GM23338 (cell line): ENCODE measurements around the gene RSPH3. TPM values are rescaled to one million over a fixed set of nuclear protein-coding genes. Genes with fewer than 3 reads are reported as not detected.
"Not testable (repeated sequence)": the region's sequence is repeated elsewhere in the genome, so short reads cannot be mapped to it uniquely, and the experiment has no call there.

ENCODE experiments used
- ATAC-seq: fragments of 200-7000 bp; cut with Tn5 transposase; 3 replicates; pipeline ENCODE4 v1.9.1; 2020
- DNase-seq: peaks from one replicate; pipeline ENCODE4 v3.0.0-alpha.2; 2015; ENCODE audit warnings: low spot score
- H2AFZ ChIP-seq: fragments of 200-600 bp; sonication (generic); 2 replicates; pipeline ENCODE4 v1.8.0; 2016; ENCODE audit warnings: antibody characterized with exemption, mild to moderate bottlenecking, moderate library complexity
- H3F3A ChIP-seq: fragments of 200-600 bp; sonication (generic); replicated peaks from 2 replicates; pipeline ENCODE4 v1.8.0; 2017; ENCODE audit warnings: antibody characterized with exemption, mixed run types, low read depth
- H3K27ac ChIP-seq: fragments of 200-600 bp; sonication (generic); 2 replicates; pipeline ENCODE4 v1.6.1; 2016; ENCODE audit warnings: low read depth
- H3K27me3 ChIP-seq: fragments of 200-600 bp; sonication (generic); 2 replicates; pipeline ENCODE4 v1.8.0; 2016; ENCODE audit warnings: mild to moderate bottlenecking, mixed run types, moderate library complexity; ENCODE audit not compliant: insufficient read depth
- H3K36me3 ChIP-seq: fragments of 200-600 bp; sonication (generic); 2 replicates; pipeline ENCODE4 v1.8.0; 2016; ENCODE audit warnings: mild to moderate bottlenecking; ENCODE audit not compliant: insufficient read depth
- H3K4me1 ChIP-seq: fragments of 200-600 bp; sonication (generic); 2 replicates; pipeline ENCODE4 v1.8.0; 2016; ENCODE audit warnings: mild to moderate bottlenecking, moderate library complexity; ENCODE audit not compliant: insufficient read depth
- H3K4me2 ChIP-seq: fragments of 200-600 bp; sonication (generic); 2 replicates; pipeline ENCODE4 v1.7.1; 2017; ENCODE audit warnings: mixed run types
- H3K4me3 ChIP-seq: fragments of 200-600 bp; sonication (generic); 2 replicates; pipeline ENCODE4 v1.6.1; 2016; ENCODE audit warnings: mixed run types
- H3K79me2 ChIP-seq: fragments of 200-600 bp; sonication (generic); replicated peaks from 2 replicates; pipeline ENCODE4 v1.8.0; 2017; ENCODE audit warnings: mild to moderate bottlenecking; ENCODE audit not compliant: insufficient read depth
- H3K9me2 ChIP-seq: fragments of 200-600 bp; sonication (generic); 2 replicates; pipeline ENCODE4 v1.8.0; 2017; ENCODE audit not compliant: insufficient read depth
- H4K20me1 ChIP-seq: fragments of 200-600 bp; sonication (generic); replicated peaks from 2 replicates; pipeline ENCODE4 v1.8.0; 2017; ENCODE audit warnings: mild to moderate bottlenecking; ENCODE audit not compliant: insufficient read depth
- H3K27ac Mint-ChIP-seq: 2 replicates; pipeline ENCODE4 v1.8.0; 2020; ENCODE audit warnings: inconsistent platforms, mild to moderate bottlenecking, moderate library complexity, mixed read lengths
- H3K27me3 Mint-ChIP-seq: 3 replicates; pipeline ENCODE4 v1.8.0; 2022; ENCODE audit warnings: low read depth, mild to moderate bottlenecking, moderate library complexity, mixed read lengths, inconsistent platforms; ENCODE audit not compliant: insufficient read depth, poor library complexity
- H3K36me3 Mint-ChIP-seq: 3 replicates; pipeline ENCODE4 v1.8.0; 2021; ENCODE audit warnings: low read depth, mild to moderate bottlenecking, inconsistent platforms, moderate library complexity, mixed read lengths
- H3K4me1 Mint-ChIP-seq: 3 replicates; pipeline ENCODE4 v1.8.0; 2020; ENCODE audit warnings: mild to moderate bottlenecking, inconsistent platforms, mixed read lengths
- H3K4me3 Mint-ChIP-seq: 3 replicates; pipeline ENCODE4 v1.8.0; 2021; ENCODE audit warnings: moderate library complexity, mild to moderate bottlenecking, inconsistent platforms, mixed read lengths
- H3K9me3 Mint-ChIP-seq: 3 replicates; pipeline ENCODE4 v1.8.0; 2020; ENCODE audit warnings: moderate library complexity, mild to moderate bottlenecking, inconsistent platforms, mixed read lengths
- CREB1 ChIP-seq: fragments of 250-450 bp; sonication (Bioruptor Pico); IDR thresholded peaks from 2 replicates; pipeline ENCODE4 v1.5.0; 2020; ENCODE audit warnings: low read depth, mild to moderate bottlenecking, moderate library complexity
- CTCF ChIP-seq, 2 experiments: fragments of 200-600 bp in 1 of 2; sonication (generic) in 1 of 2; conservative IDR thresholded peaks; 2 replicates each; pipeline versions ENCODE4 v1.5.1 to v1.6.1; 2016 to 2017; ENCODE audit warnings: antibody characterized with exemption in 2 of 2, low read depth in 2 of 2, mild to moderate bottlenecking in 2 of 2, moderate library complexity in 1 of 2
- EZH2 ChIP-seq: fragments of 200-600 bp; sonication (generic); IDR thresholded peaks from one replicate; pipeline ENCODE4 v1.8.0; 2017; ENCODE audit warnings: antibody characterized with exemption, mild to moderate bottlenecking, low read depth; ENCODE audit not compliant: unreplicated experiment
- EZH2phosphoT487 ChIP-seq: fragments of 200-600 bp; sonication (generic); IDR thresholded peaks from one replicate; pipeline ENCODE4 v1.8.1; 2018; ENCODE audit warnings: antibody characterized with exemption; ENCODE audit not compliant: unreplicated experiment
- JUNB ChIP-seq: IDR thresholded peaks from one replicate; pipeline ENCODE4 v1.6.1; 2016; ENCODE audit warnings: antibody characterized with exemption; ENCODE audit not compliant: unreplicated experiment
- REST ChIP-seq: IDR thresholded peaks from one replicate; pipeline ENCODE4 v1.6.1; 2018; ENCODE audit warnings: antibody characterized with exemption; ENCODE audit not compliant: unreplicated experiment
- ZNF114 ChIP-seq: fragments of 250-450 bp; sonication (Bioruptor Pico); IDR thresholded peaks from 2 replicates; pipeline ENCODE4 v1.5.0; 2020; ENCODE audit warnings: mild to moderate bottlenecking, moderate library complexity
- ZNF331 ChIP-seq: fragments of 250-450 bp; sonication (Bioruptor Pico); IDR thresholded peaks from 2 replicates; pipeline ENCODE4 v1.5.0; 2020; ENCODE audit warnings: low read depth, mild to moderate bottlenecking, moderate library complexity
- polyA plus RNA-seq: library from polyadenylated mRNA; unstranded; fragments of >200 nt; fragmentation: Nextera tagmentation; extraction: Ambion mirVana; gene quantifications from 2 replicates; pipeline ENCODE4 v1.2.1, GENCODE V29; 2016
- total RNA-seq: library from RNA; depleted of rRNA; stranded (reverse); fragments of >200 nt; shearing (Covaris generic); gene quantifications from 2 replicates; pipeline ENCODE4 v1.2.3, GENCODE V29; 2014

RSPH3 gene
- total and polyA plus RNA-seq, 2 experiments from 2014 or later, result 1.7 to 3.9 TPM

GRCh38 chr6:159030168-159030567 lies 30.2 kb upstream of the RSPH3 start:
- no peaks in the 10 kb centered on the region for H3K79me2 ChIP-seq
- no peak overlapping the region for H3K4me2 ChIP-seq
- no peak for ATAC-seq
- H3K9me2 ChIP-seq, result no peaks in the 10 kb centered on the region
- Mint-ChIP-seq H3K36me3 (peaks cover 9% of the 10 kb centered on the region; the same call in 2 of the 3 replicates), H3K27ac (no peak overlapping the region), H3K4me1 (no peaks in the 10 kb centered on the region), H3K9me3 (peaks cover 8% of the 10 kb centered on the region), H3K4me3 (no peak overlapping the region), H3K27me3 (no peaks in the 10 kb centered on the region)
- H3K27me3 ChIP-seq, result no peaks in the 10 kb centered on the region
- no peak overlapping the region for H3K27ac ChIP-seq
- TF ChIP-seq ZNF331 (CRISPR knock-in tag) (no peak), CREB1 (CRISPR knock-in tag) (no peak), REST (no peak), EZH2 (no peak), EZH2phosphoT487 (no peak), ZNF114 (CRISPR knock-in tag) (no peak), JUNB (no peak), CTCF (conservative IDR thresholded peaks at IDR 0.05; ENCODE audit: low read depth in 2 of 2) (no peak)
- H2AFZ ChIP-seq, result no peak overlapping the region
- no peak overlapping the region for H3K4me3 ChIP-seq
- H3F3A ChIP-seq, result no peaks in the 10 kb centered on the region
- no peaks in the 10 kb centered on the region for H4K20me1 ChIP-seq
- DNase-seq, result no peak
- H3K36me3 ChIP-seq, result no peaks in the 10 kb centered on the region
- H3K4me1 ChIP-seq, result no peaks in the 10 kb centered on the region

GRCh38 chr6:159025224-159025623 lies 25.2 kb upstream of the RSPH3 start:
- H3K4me3 ChIP-seq, H3K4me2 ChIP-seq, H3K9me2 ChIP-seq, H3F3A ChIP-seq, H3K27me3 ChIP-seq, H2AFZ ChIP-seq, H3K36me3 ChIP-seq, H3K4me1 Mint-ChIP-seq, H3K27ac Mint-ChIP-seq, H3K27ac ChIP-seq, DNase-seq, H3K4me1 ChIP-seq, ATAC-seq, H4K20me1 ChIP-seq, H3K4me3 Mint-ChIP-seq, H3K27me3 Mint-ChIP-seq, H3K79me2 ChIP-seq: not testable (repeated sequence)
- H3K9me3 Mint-ChIP-seq, result peaks cover 23% of the 10 kb centered on the region
- H3K36me3 Mint-ChIP-seq, result peaks cover 18% of the 10 kb centered on the region
